Left hindlimb (tissue), 1 donor: ENCODE data around the gene FRMD3.
"Not testable (repeated sequence)": the region's sequence is repeated elsewhere in the genome, so short reads cannot be mapped to it uniquely, and the experiment has no call there.

Experiments
- DNase-seq: peaks from one replicate; pipeline ENCODE4 v3.0.0-alpha.2; 2018

Gene FRMD3

GRCh38 chr9:83521411-83521810 lies 16.8 kb downstream of the FRMD3 start:
- DNase-seq = no peak

GRCh38 chr9:83521011-83521410 lies 17.2 kb downstream of the FRMD3 start:
- DNase-seq = no peak

- DNase-seq = no peak
These were observed 17.9 kb downstream of the FRMD3 start for GRCh38 chr9:83520292-83520691.

GRCh38 chr9:83517980-83518379 lies 20.2 kb downstream of the FRMD3 start:
- not testable (repeated sequence) for DNase-seq

GRCh38 chr9:83514767-83515166 lies 23.4 kb downstream of the FRMD3 start:
- no peak for DNase-seq

GRCh38 chr9:83512621-83513020 lies 25.6 kb downstream of the FRMD3 start:
- no peak for DNase-seq

GRCh38 chr9:83511051-83511450 lies 27.1 kb downstream of the FRMD3 start:
- no peak for DNase-seq

- no peak for DNase-seq
These were observed 28.8 kb downstream of the FRMD3 start for GRCh38 chr9:83509402-83509801.

GRCh38 chr9:83508067-83508466 lies 30.1 kb downstream of the FRMD3 start:
- no peak for DNase-seq

GRCh38 chr9:83505282-83505681 lies 32.9 kb downstream of the FRMD3 start:
- no peak for DNase-seq

GRCh38 chr9:83503866-83504265 lies 34.3 kb downstream of the FRMD3 start:
- no peak for DNase-seq

- DNase-seq = no peak
These were observed 36.6 kb downstream of the FRMD3 start for GRCh38 chr9:83501565-83501964.

- DNase-seq = no peak
These were observed 40.8 kb downstream of the FRMD3 start for GRCh38 chr9:83497441-83497840.

GRCh38 chr9:83491995-83492394 lies 46.2 kb downstream of the FRMD3 start:
- DNase-seq = no peak

- DNase-seq = no peak
These were observed 46.8 kb downstream of the FRMD3 start for GRCh38 chr9:83491413-83491812.

GRCh38 chr9:83489961-83490360 lies 48.2 kb downstream of the FRMD3 start:
- no peak for DNase-seq

GRCh38 chr9:83484990-83485389 lies 53.2 kb downstream of the FRMD3 start:
- DNase-seq = no peak

- no peak for DNase-seq
These were observed 55.0 kb downstream of the FRMD3 start for GRCh38 chr9:83483223-83483622.

- no peak for DNase-seq
These were observed 58.4 kb downstream of the FRMD3 start for GRCh38 chr9:83479765-83480164.

GRCh38 chr9:83477571-83477970 lies 60.6 kb downstream of the FRMD3 start:
- no peak for DNase-seq

GRCh38 chr9:83477120-83477519 lies 61.1 kb downstream of the FRMD3 start:
- DNase-seq = no peak

GRCh38 chr9:83476513-83476912 lies 61.7 kb downstream of the FRMD3 start:
- DNase-seq = no peak

GRCh38 chr9:83475741-83476140 lies 62.5 kb downstream of the FRMD3 start:
- no peak for DNase-seq

- no peak for DNase-seq
These were observed 63.6 kb downstream of the FRMD3 start for GRCh38 chr9:83474631-83475030.

- no peak for DNase-seq
These were observed 64.7 kb downstream of the FRMD3 start for GRCh38 chr9:83473488-83473971.

- no peak for DNase-seq
These were observed 65.4 kb downstream of the FRMD3 start for GRCh38 chr9:83472764-83473163.
